Skin of body (tissue), 3 donors: Measurements from ENCODE around the gene CEP43. TPM values are rescaled to one million over a fixed set of nuclear protein-coding genes. Genes with fewer than 3 reads are reported as not detected.

Experiments
- DNase-seq: peaks from one replicate; lab custom pipeline; 2025; lab: John Stamatoyannopoulos, UW
- small RNA-seq: library from RNA; depleted of rRNA; stranded (forward); fragments of <200 nt; gene quantifications from one replicate; pipeline ENCODE3, GENCODE V24; 2014; ENCODE audit warnings: low replicate concordance
- total RNA-seq: library from RNA; depleted of rRNA; stranded (reverse); fragments of >200 nt; gene quantifications from one replicate; pipeline ENCODE4 v1.2.3, GENCODE V29; 2014

CEP43 gene
- total RNA-seq, 1 donor from 2014 or later: 21.4 TPM

GRCh38 chr6:167013067-167013466 is 13.9 kb downstream of the CEP43 start:
- no peak for DNase-seq

GRCh38 chr6:167013946-167014345 is 14.7 kb downstream of the CEP43 start:
- no peak for DNase-seq

- DNase-seq: no peak
Observed at GRCh38 chr6:167015302-167015701, 16.1 kb downstream of the CEP43 start.

GRCh38 chr6:167020206-167020605 is 21.0 kb downstream of the CEP43 start:
- DNase-seq: no peak

- DNase-seq: no peak
Observed at GRCh38 chr6:167027308-167027707, 28.1 kb downstream of the CEP43 start.

- DNase-seq: no peak
Observed at GRCh38 chr6:167027772-167028171, 28.6 kb downstream of the CEP43 start.

GRCh38 chr6:167030222-167031072 is 31.2 kb downstream of the CEP43 start:
- no peak for DNase-seq

GRCh38 chr6:167031082-167031709 is 32.0 kb downstream of the CEP43 start:
- DNase-seq: no peak

GRCh38 chr6:167034056-167034455 is 34.9 kb downstream of the CEP43 start:
- DNase-seq: no peak

- no peak for DNase-seq
Observed at GRCh38 chr6:167037762-167038161, 38.6 kb downstream of the CEP43 start.

GRCh38 chr6:167044696-167045095 is 45.5 kb downstream of the CEP43 start:
- DNase-seq: no peak

GRCh38 chr6:167045828-167046580 is 46.8 kb downstream of the CEP43 start:
- DNase-seq: no peak

- DNase-seq: no peak
Observed at GRCh38 chr6:167046861-167047495, 47.8 kb downstream of the CEP43 start.

GRCh38 chr6:167047554-167047953 is 48.4 kb downstream of the CEP43 start:
- DNase-seq: no peak

Small RNA genes within 50 kb of the gene (small RNA-seq; reads per million reads assigned to genes)
- 0.14 reads per million for gene MIR3939

Other genes with a start within 250 kb of the CEP43 start
- 32.8 TPM for gene RNASET2, start 42.8 kb upstream of the CEP43 start, total RNA-seq
- 0.30 TPM for gene CCR6, start 123.7 kb downstream of the CEP43 start, total RNA-seq
- gene GPR31, start 158.6 kb downstream of the CEP43 start, total RNA-seq: not detected